Upper lobe of left lung (tissue), 6 donors: ENCODE data around the gene MXRA7. TPM values are rescaled to one million over a fixed set of nuclear protein-coding genes. Genes with fewer than 3 reads are reported as not detected.
"Not testable (repeated sequence)": the region's sequence is repeated elsewhere in the genome, so short reads cannot be mapped to it uniquely, and the experiment has no call there.

Experiments
- ATAC-seq, 2 donors: fragments of 200-7000 bp; cut with Tn5 transposase; one replicate each; pipeline ENCODE4 v1.9.1; 2022; ENCODE audit warnings: mild to moderate bottlenecking in 2 of 2, moderate library complexity in 2 of 2; ENCODE audit not compliant: low FRiP score in 2 of 2
- DNase-seq, 2 donors: peaks; one replicate each; pipeline ENCODE4 v3.0.0-alpha.2; 2019 to 2020
- H3K27ac ChIP-seq, 4 donors: fragments of 200-600 bp; sonication (generic); one replicate each; pipeline ENCODE4 v1.5.1; 2016 to 2019
- H3K27me3 ChIP-seq, 4 donors: fragments of 200-600 bp; sonication (generic); one replicate each; pipeline ENCODE4 v1.5.1; 2017 to 2019
- H3K36me3 ChIP-seq, 4 donors: fragments of 200-600 bp; sonication (generic); one replicate each; pipeline ENCODE4 v1.5.1; 2016 to 2019
- H3K4me1 ChIP-seq, 4 donors: fragments of 200-600 bp; sonication (generic); one replicate each; pipeline ENCODE4 v1.5.1; 2018 to 2019
- H3K4me3 ChIP-seq, 4 donors: fragments of 200-600 bp; sonication (generic); one replicate each; pipeline ENCODE4 v1.5.1; 2017 to 2019; ENCODE audit warnings: mild to moderate bottlenecking in 2 of 4, moderate library complexity in 1 of 4
- H3K9me3 ChIP-seq, 4 donors: fragments of 200-600 bp; sonication (generic); one replicate each; pipeline ENCODE4 v1.5.1; 2018 to 2019
- CTCF ChIP-seq, 6 experiments: fragments of 450-650 bp in 4 of 6; fragments of 200-600 bp in 2 of 6; sonication (generic) in 2 of 6; IDR thresholded peaks; one replicate each; pipeline ENCODE4 v1.5.1; 2016 to 2019; ENCODE audit warnings: antibody characterized with exemption in 6 of 6
- EP300 ChIP-seq, 4 donors: sonication (generic); formaldehyde crosslinking; IDR thresholded peaks; one replicate each; pipeline ENCODE4 v1.5.1; 2017; ENCODE audit warnings: antibody characterized with exemption in 4 of 4, control low read depth in 2 of 4
- POLR2A ChIP-seq, 4 donors: fragments of 450-650 bp; IDR thresholded peaks; one replicate each; pipeline ENCODE4 v1.5.1; 2016 to 2017; ENCODE audit warnings: antibody characterized with exemption in 4 of 4, mild to moderate bottlenecking in 2 of 4
- POLR2AphosphoS5 ChIP-seq, 2 donors: sonication (generic); formaldehyde crosslinking; IDR thresholded peaks; one replicate each; pipeline ENCODE4 v1.5.1; 2017; ENCODE audit warnings: antibody characterized with exemption in 2 of 2
- WGBS, 2 donors: methylation state at CpG; one replicate each; pipeline ENCODE4 v1.1.5; 2017 to 2018; 5-methylcytosine and 5-hydroxymethylcytosine counted together
- total RNA-seq, 6 donors: library from RNA; depleted of rRNA in 4 of 6; stranded (reverse); fragments of >200 nt in 4 of 6; gene quantifications; one replicate each; pipeline versions ENCODE4 v1.1.0 to v1.2.1, GENCODE V29; 2016 to 2021
- donor health status: DM: no; HTN: no; CAD: no; lungs with moderate emphysema.
- donor health status: DM: no; HTN: yes; CAD: no; lungs with severe emphysema.

Gene MXRA7
- total RNA-seq, 6 donors from 2014 or later: 21.0 to 147 (median 73.5) TPM

GRCh38 chr17:76642032-76642561 lies 68.7 kb downstream of the MXRA7 start:
- WGBS, 2 donors: 81 to 91% methylated on average over 5 of the region's 5 CpGs
- H3K27ac ChIP-seq: peak overlapping the region in 2 of 4 donors; percentile 40 to 55
- H3K4me3 ChIP-seq: peak overlapping the region in 3 of 4 donors; percentile 9 to 26 (median 17)
- TF ChIP-seq POLR2A (IDR thresholded peaks at IDR 0.05) (no peak), POLR2AphosphoS5 (IDR thresholded peaks at IDR 0.05) (no peak), CTCF (IDR thresholded peaks at IDR 0.05) (no peak), EP300 (IDR thresholded peaks at IDR 0.05) (no peak)
- H3K9me3 ChIP-seq: no peaks in the 10 kb centered on the region
- ATAC-seq: no peak
- peaks cover 0 to 28% (median 14%) of the 10 kb centered on the region in 4 donors for H3K4me1 ChIP-seq
- no peaks in the 10 kb centered on the region for H3K27me3 ChIP-seq
- no peak for DNase-seq
- H3K36me3 ChIP-seq: no peaks in the 10 kb centered on the region

GRCh38 chr17:76641501-76641900 lies 69.3 kb downstream of the MXRA7 start:
- WGBS, 2 donors: 33 to 35% methylated on average over 3 of the region's 3 CpGs
- ATAC-seq (peak; percentile 55 to 70), DNase-seq (no peak)
- Histone ChIP-seq H3K4me3 (no peak overlapping the region), H3K4me1 (peaks cover 0 to 28% (median 14%) of the 10 kb centered on the region in 4 donors), H3K27ac (peak overlapping the region; percentile 11 to 40 (median 26)), H3K27me3 (no peaks in the 10 kb centered on the region), H3K36me3 (no peaks in the 10 kb centered on the region), H3K9me3 (no peaks in the 10 kb centered on the region)
- TF ChIP-seq EP300 (IDR thresholded peaks at IDR 0.05): peak in 3 of 4 donors; percentile 38 to 83 (median 73)
- TF ChIP-seq POLR2AphosphoS5 (IDR thresholded peaks at IDR 0.05): peak in 1 of 2 donors; percentile 58
- TF ChIP-seq CTCF (IDR thresholded peaks at IDR 0.05): no peak
- TF ChIP-seq POLR2A (IDR thresholded peaks at IDR 0.05): no peak

GRCh38 chr17:76640550-76641380 lies 70.0 kb downstream of the MXRA7 start:
- Histone ChIP-seq H3K27me3 (no peaks in the 10 kb centered on the region), H3K27ac (peak overlapping the region; percentile 20 to 42 (median 36)), H3K36me3 (no peaks in the 10 kb centered on the region), H3K4me1 (peaks cover 0 to 28% (median 14%) of the 10 kb centered on the region in 4 donors), H3K9me3 (no peaks in the 10 kb centered on the region), H3K4me3 (peak overlapping the region in 1 of 4 donors; percentile 3)
- WGBS, 2 donors: 63 to 67% methylated on average over 6 of the region's 6 CpGs
- no peak for ATAC-seq
- no peak for TF ChIP-seq POLR2A (IDR thresholded peaks at IDR 0.05)
- no peak for TF ChIP-seq EP300 (IDR thresholded peaks at IDR 0.05)
- TF ChIP-seq POLR2AphosphoS5 (IDR thresholded peaks at IDR 0.05): no peak
- no peak for TF ChIP-seq CTCF (IDR thresholded peaks at IDR 0.05)
- no peak for DNase-seq

GRCh38 chr17:76638263-76638662 lies 72.5 kb downstream of the MXRA7 start:
- Histone ChIP-seq H3K27me3 (no peaks in the 10 kb centered on the region), H3K9me3 (no peaks in the 10 kb centered on the region), H3K4me3 (no peak overlapping the region), H3K4me1 (peaks cover 0 to 16% (median 7%) of the 10 kb centered on the region in 4 donors), H3K36me3 (no peaks in the 10 kb centered on the region), H3K27ac (no peak overlapping the region)
- TF ChIP-seq POLR2AphosphoS5 (IDR thresholded peaks at IDR 0.05): no peak
- TF ChIP-seq CTCF (IDR thresholded peaks at IDR 0.05): no peak
- no peak for TF ChIP-seq EP300 (IDR thresholded peaks at IDR 0.05)
- no peak for TF ChIP-seq POLR2A (IDR thresholded peaks at IDR 0.05)
- 89 to 98% methylated on average over 10 of the region's 10 CpGs for WGBS, 2 donors
- ATAC-seq: no peak
- no peak for DNase-seq

- not testable (repeated sequence) for ATAC-seq, H3K4me3 ChIP-seq, H3K27ac ChIP-seq, H3K36me3 ChIP-seq, H3K9me3 ChIP-seq, H3K27me3 ChIP-seq
- WGBS, 2 donors: 69 to 87% methylated on average over 14 to 26 of the region's 27 CpGs
- peaks cover 0 to 14% (median 4%) of the 10 kb centered on the region in 4 donors for H3K4me1 ChIP-seq
- peak in 1 of 2 donors; percentile 59 for DNase-seq
Measured at GRCh38 chr17:76636486-76637206, 74.1 kb downstream of the MXRA7 start.
